Smooth muscle cell (in vitro differentiated cells): Measurements from ENCODE around the gene CCDC181. TPM values are rescaled to one million over a fixed set of nuclear protein-coding genes. Genes with fewer than 3 reads are reported as not detected.

Experiments used
- DNase-seq: peaks from one replicate; lab custom pipeline; 2025; ENCODE audit not compliant: unreplicated experiment; lab: John Stamatoyannopoulos, UW
- H2AFZ ChIP-seq: fragments of 200-600 bp; sonication (generic); 2 replicates; pipeline ENCODE4 v1.6.0; 2016; ENCODE audit warnings: antibody characterized with exemption, low read depth, mild to moderate bottlenecking
- H3F3A ChIP-seq: fragments of 200-600 bp; sonication (generic); 2 replicates; pipeline ENCODE4 v1.6.0; 2017; ENCODE audit warnings: antibody characterized with exemption, low read depth
- H3K27ac ChIP-seq: fragments of 200-600 bp; sonication (generic); 2 replicates; pipeline ENCODE4 v1.5.1; 2016; ENCODE audit warnings: low read depth, mild to moderate bottlenecking
- H3K27me3 ChIP-seq: fragments of 200-600 bp; sonication (generic); 2 replicates; pipeline ENCODE4 v1.6.1; 2016; ENCODE audit warnings: low read depth, mild to moderate bottlenecking
- H3K36me3 ChIP-seq: fragments of 200-600 bp; sonication (generic); 2 replicates; pipeline ENCODE4 v1.5.1; 2016; ENCODE audit warnings: low read depth
- H3K4me1 ChIP-seq: fragments of 200-600 bp; sonication (generic); 2 replicates; pipeline ENCODE4 v1.5.1; 2016; ENCODE audit warnings: low read depth
- H3K4me2 ChIP-seq: fragments of 200-600 bp; sonication (generic); 2 replicates; pipeline ENCODE4 v1.6.0; 2016; ENCODE audit warnings: mild to moderate bottlenecking
- H3K4me3 ChIP-seq: fragments of 200-600 bp; sonication (generic); 2 replicates; pipeline ENCODE4 v1.5.1; 2016; ENCODE audit warnings: mild to moderate bottlenecking
- H3K79me2 ChIP-seq: fragments of 200-600 bp; sonication (generic); 2 replicates; pipeline ENCODE4 v1.6.0; 2016; ENCODE audit warnings: low read depth, mild to moderate bottlenecking
- H3K9ac ChIP-seq: fragments of 200-600 bp; sonication (generic); 2 replicates; pipeline ENCODE4 v1.6.0; 2016; ENCODE audit warnings: low read depth
- H3K9me3 ChIP-seq: fragments of 200-600 bp; sonication (generic); replicated peaks from 2 replicates; pipeline ENCODE4 v1.5.1; 2016; ENCODE audit warnings: low read depth
- H4K20me1 ChIP-seq: fragments of 200-600 bp; sonication (generic); 2 replicates; pipeline ENCODE4 v1.6.0; 2016; ENCODE audit warnings: low read depth
- CTCF ChIP-seq: fragments of 200-600 bp; sonication (generic); IDR thresholded peaks from 2 replicates; pipeline ENCODE4 v1.5.1; 2017; ENCODE audit warnings: borderline replicate concordance, mild to moderate bottlenecking, antibody characterized with exemption; ENCODE audit not compliant: insufficient read depth, poor library complexity, severe bottlenecking
- WGBS: methylation state at CpG from one replicate; pipeline ENCODE4 v1.1.7; 2016; ENCODE audit warnings: low lambda C conversion rate; 5-methylcytosine and 5-hydroxymethylcytosine counted together
- polyA plus RNA-seq: library from polyadenylated mRNA; unstranded; fragments of >200 nt; fragmentation: Nextera tagmentation; extraction: Ambion mirVana; gene quantifications from 2 replicates; pipeline ENCODE4 v1.2.1, GENCODE V29; 2016
- total RNA-seq: library from RNA; depleted of rRNA; stranded (reverse); fragments of >200 nt; gene quantifications from 2 replicates; pipeline ENCODE4 v1.2.3, GENCODE V29; 2014

The CCDC181 gene
- total and polyA plus RNA-seq, 2 experiments from 2014 or later, result 1.3 to 1.5 TPM

GRCh38 chr1:169390303-169390702 lies 37.0 kb downstream of the CCDC181 start:
- Histone ChIP-seq H3K27ac (no peak overlapping the region), H2AFZ (no peak overlapping the region), H4K20me1 (no peaks in the 10 kb centered on the region), H3K9ac (no peak overlapping the region), H3F3A (no peaks in the 10 kb centered on the region), H3K27me3 (no peaks in the 10 kb centered on the region), H3K4me1 (no peaks in the 10 kb centered on the region), H3K79me2 (no peaks in the 10 kb centered on the region), H3K36me3 (peaks cover 50% of the 10 kb centered on the region), H3K9me3 (no peaks in the 10 kb centered on the region), H3K4me2 (no peak overlapping the region), H3K4me3 (no peak overlapping the region)
- DNase-seq, result no peak
- no peak for TF ChIP-seq CTCF

- H3K27ac ChIP-seq, result no peak overlapping the region
- peaks cover 55% of the 10 kb centered on the region for H3K36me3 ChIP-seq
- DNase-seq, result no peak
- no peaks in the 10 kb centered on the region for H3K4me1 ChIP-seq
- H3K9me3 ChIP-seq, result no peaks in the 10 kb centered on the region
- no peak for TF ChIP-seq CTCF
- H2AFZ ChIP-seq, result no peak overlapping the region
- no peaks in the 10 kb centered on the region for H3K27me3 ChIP-seq
- no peaks in the 10 kb centered on the region for H3K79me2 ChIP-seq
- H4K20me1 ChIP-seq, result no peaks in the 10 kb centered on the region
- H3K4me2 ChIP-seq, result no peak overlapping the region
- no peaks in the 10 kb centered on the region for H3F3A ChIP-seq
- no peak overlapping the region for H3K9ac ChIP-seq
- no peak overlapping the region for H3K4me3 ChIP-seq
Observed at GRCh38 chr1:169387399-169387798, 39.9 kb downstream of the CCDC181 start.

GRCh38 chr1:169383449-169383848 lies 43.8 kb downstream of the CCDC181 start:
- no peak for TF ChIP-seq CTCF
- Histone ChIP-seq H3K27ac (no peak overlapping the region), H3K27me3 (no peaks in the 10 kb centered on the region), H3K9me3 (no peaks in the 10 kb centered on the region), H3K9ac (no peak overlapping the region), H3F3A (no peaks in the 10 kb centered on the region), H3K4me3 (no peak overlapping the region), H3K79me2 (no peaks in the 10 kb centered on the region), H3K4me1 (no peaks in the 10 kb centered on the region), H2AFZ (no peak overlapping the region), H3K36me3 (peaks cover 43% of the 10 kb centered on the region), H3K4me2 (no peak overlapping the region), H4K20me1 (peaks cover 4% of the 10 kb centered on the region)
- DNase-seq, result no peak
- WGBS, result 91% methylated on average over 4 of the region's 4 CpGs

- Histone ChIP-seq H3K9me3 (no peaks in the 10 kb centered on the region), H3K27me3 (no peaks in the 10 kb centered on the region), H2AFZ (no peak overlapping the region), H3F3A (no peaks in the 10 kb centered on the region), H3K27ac (no peak overlapping the region), H3K36me3 (peaks cover 42% of the 10 kb centered on the region), H3K9ac (no peak overlapping the region), H3K4me2 (no peak overlapping the region), H4K20me1 (peaks cover 4% of the 10 kb centered on the region), H3K79me2 (peaks cover 5% of the 10 kb centered on the region), H3K4me3 (no peak overlapping the region), H3K4me1 (no peaks in the 10 kb centered on the region)
- no peak for TF ChIP-seq CTCF
- DNase-seq, result no peak
Observed at GRCh38 chr1:169381162-169381561, 46.1 kb downstream of the CCDC181 start.
